ENCODE measurements around the gene ATG16L2.
"Not testable (repeated sequence)": the region's sequence is repeated elsewhere in the genome, so short reads cannot be mapped to it uniquely, and the experiment has no call there.

Gene ATG16L2

DNA sequence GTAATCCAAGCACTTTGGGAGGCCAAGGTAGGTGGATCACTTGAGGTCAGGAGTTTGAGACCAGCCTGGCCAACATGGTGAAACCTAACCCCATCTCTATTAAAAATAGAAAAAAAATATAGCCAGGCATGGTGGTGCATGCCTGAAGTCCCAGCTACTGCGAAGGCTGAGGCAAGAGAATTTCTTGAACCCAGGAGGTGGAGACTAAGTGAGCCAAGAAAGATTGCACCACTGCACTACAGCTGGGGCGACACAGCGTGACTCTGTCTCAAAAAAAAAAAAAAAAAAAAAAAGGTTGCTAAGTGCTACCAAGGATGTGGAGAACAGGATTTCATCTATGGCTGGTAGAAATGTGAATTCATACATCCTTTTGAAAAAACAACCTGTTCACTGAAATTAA is 36.6 kb downstream of the ATG16L2 start:
- TF ChIP-seq ZFX (IDR thresholded peaks at IDR 0.05) = no peak
- TF ChIP-seq, protein P1, sequence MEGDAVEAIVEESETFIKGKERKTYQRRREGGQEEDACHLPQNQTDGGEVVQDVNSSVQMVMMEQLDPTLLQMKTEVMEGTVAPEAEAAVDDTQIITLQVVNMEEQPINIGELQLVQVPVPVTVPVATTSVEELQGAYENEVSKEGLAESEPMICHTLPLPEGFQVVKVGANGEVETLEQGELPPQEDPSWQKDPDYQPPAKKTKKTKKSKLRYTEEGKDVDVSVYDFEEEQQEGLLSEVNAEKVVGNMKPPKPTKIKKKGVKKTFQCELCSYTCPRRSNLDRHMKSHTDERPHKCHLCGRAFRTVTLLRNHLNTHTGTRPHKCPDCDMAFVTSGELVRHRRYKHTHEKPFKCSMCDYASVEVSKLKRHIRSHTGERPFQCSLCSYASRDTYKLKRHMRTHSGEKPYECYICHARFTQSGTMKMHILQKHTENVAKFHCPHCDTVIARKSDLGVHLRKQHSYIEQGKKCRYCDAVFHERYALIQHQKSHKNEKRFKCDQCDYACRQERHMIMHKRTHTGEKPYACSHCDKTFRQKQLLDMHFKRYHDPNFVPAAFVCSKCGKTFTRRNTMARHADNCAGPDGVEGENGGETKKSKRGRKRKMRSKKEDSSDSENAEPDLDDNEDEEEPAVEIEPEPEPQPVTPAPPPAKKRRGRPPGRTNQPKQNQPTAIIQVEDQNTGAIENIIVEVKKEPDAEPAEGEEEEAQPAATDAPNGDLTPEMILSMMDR (conservative IDR thresholded peaks at IDR 0.05) = no peak
- no peak overlapping the region for H3K27ac ChIP-seq

DNA sequence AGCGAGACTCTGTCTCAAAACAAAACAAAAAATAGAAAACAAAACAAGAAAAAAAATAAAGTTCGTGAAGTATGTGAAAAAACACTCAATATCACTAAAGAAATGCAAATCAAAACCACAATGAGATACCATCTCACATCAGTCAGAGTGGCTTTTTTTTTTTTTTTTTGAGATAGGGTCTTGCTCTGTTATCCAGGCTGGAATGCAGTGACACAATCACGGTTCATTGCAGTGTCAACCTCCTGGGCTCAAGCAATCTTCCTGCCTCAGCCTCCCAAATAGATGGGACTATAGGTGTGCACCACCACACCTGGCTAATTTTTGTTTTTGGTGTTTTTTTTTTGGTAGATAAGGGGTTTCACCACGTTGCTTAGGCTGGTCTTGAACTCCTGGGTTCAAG is 37.5 kb downstream of the ATG16L2 start:
- no peak for TF ChIP-seq ZFX (IDR thresholded peaks at IDR 0.05)
- TF ChIP-seq, protein P1 (conservative IDR thresholded peaks at IDR 0.05) = no peak

DNA sequence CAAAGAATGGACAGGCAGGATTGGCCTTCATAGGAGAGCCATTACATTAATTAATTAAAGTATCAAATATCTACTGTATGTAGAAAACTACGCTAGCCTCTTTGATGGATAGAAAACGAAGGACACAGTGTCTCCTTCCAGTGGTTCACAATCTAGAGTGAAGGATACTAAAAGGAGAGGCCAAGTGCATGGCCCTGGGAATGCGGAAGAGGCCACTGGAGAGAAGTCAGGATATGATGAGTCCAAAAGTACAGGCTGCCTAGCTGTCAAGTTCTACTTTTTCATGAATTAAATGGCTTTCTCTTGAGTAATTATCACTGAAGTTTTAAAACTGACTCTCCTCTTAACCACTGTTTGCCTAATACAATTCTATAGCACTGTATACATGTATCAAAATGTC is 41.9 kb downstream of the ATG16L2 start:
- H3K27ac ChIP-seq = no peak overlapping the region
- TF ChIP-seq, protein P1 (conservative IDR thresholded peaks at IDR 0.05) = no peak
- TF ChIP-seq ZFX (IDR thresholded peaks at IDR 0.05) = no peak

More for the DNA sequence above, 37.5 kb downstream of the ATG16L2 start:
- H3K27ac ChIP-seq = no peak overlapping the region

DNA sequence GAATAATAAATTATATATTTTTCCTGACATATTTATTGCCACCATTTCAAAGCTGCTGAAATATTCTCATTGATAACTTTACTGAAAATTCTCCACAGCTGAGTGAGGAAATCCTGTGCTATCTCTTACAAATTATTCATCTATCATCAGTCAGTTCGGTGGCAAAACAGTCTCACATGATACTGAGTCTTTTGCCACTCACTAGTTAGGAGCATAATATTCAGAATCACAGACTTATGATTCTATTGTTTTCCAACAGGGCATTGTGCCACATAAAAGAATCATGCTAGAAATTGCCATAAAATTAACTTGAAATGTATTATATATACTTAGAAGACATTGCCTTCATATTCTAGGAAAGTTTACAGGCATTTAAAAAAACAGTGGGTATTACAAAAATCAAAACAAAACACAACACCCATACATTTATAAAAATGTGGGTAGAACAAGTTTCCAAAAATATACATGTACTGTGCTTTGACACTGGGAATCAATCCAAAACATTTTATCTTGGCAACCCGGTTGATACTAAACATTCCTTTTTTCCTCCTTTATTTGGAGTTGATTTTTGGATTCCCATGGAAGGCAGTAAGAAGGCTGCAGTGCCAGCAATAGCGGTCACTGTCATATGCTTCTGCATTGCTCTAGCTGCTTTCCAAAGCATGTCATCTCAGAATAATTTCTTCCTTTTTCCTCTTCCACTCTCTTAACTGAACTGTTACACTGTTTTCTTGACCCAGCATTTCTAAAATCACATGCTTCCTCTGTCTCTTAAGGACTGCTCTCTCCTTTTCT is 42.5 kb downstream of the ATG16L2 start:
- no peak overlapping the region for H3K27ac ChIP-seq
- TF ChIP-seq, protein P1 (conservative IDR thresholded peaks at IDR 0.05) = no peak; the same call in 1 of the 2 replicates
- TF ChIP-seq ZFX (IDR thresholded peaks at IDR 0.05) = no peak

DNA sequence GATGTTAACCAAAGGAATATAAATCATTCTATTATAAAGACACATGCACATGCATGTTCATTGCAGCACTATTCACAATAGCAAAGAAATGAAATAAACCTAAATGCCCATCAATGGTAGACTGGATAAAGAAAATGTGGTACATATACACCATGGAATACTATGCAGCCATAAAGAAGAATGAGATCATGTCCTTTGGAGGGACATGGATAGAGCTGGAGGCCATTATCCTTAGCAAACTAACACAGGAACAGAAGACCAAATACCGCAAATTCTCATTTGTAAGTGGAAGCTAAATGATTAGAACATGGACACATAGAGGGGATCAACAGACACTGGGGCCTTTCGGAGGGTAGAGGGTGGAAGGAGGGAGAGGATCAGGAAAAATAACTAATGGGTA is 44.1 kb downstream of the ATG16L2 start:
- not testable (repeated sequence) for H3K27ac ChIP-seq

DNA sequence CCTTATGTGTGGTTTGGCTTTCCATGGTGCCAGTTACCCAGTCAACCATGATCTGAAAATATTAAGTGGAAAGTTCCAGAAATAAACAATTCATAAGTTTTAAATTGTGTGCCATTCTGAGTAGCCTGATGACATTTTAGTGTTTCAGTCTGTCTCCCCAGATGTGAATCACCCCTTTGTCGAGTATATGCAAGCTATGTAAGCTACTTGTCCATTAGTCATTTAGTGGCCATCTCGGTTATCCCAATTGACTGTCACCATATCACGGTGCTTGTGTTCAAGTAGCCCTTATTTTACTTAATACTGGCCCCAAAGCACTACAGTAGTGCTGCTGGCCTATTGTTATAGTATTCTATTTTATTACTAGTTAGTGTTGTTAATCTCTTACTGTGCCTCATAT is 44.9 kb downstream of the ATG16L2 start:
- TF ChIP-seq, protein P1 (conservative IDR thresholded peaks at IDR 0.05) = no peak
- no peak for TF ChIP-seq ZFX (IDR thresholded peaks at IDR 0.05)
- no peak overlapping the region for H3K27ac ChIP-seq

DNA sequence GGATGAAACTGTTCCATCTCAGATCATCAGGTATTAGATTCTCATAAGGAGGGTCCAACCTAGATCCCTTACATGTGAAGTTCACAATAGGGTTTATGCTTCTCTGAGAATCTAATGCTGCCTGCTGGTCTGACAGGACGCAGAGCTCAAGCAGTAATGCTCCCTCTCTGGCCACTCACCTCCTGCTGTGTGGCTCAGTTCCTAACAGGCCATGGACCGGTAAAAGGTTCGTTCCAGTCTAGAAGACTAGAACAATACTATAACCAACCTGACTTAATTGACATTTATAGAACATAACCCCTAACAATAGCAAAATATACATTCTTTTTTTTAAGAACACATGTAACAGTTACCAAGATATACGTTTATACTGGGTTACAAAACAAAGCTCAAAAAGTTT is 45.8 kb downstream of the ATG16L2 start:
- no peak for TF ChIP-seq ZFX (IDR thresholded peaks at IDR 0.05)
- TF ChIP-seq, protein P1 (conservative IDR thresholded peaks at IDR 0.05) = no peak
- H3K27ac ChIP-seq = no peak overlapping the region

DNA sequence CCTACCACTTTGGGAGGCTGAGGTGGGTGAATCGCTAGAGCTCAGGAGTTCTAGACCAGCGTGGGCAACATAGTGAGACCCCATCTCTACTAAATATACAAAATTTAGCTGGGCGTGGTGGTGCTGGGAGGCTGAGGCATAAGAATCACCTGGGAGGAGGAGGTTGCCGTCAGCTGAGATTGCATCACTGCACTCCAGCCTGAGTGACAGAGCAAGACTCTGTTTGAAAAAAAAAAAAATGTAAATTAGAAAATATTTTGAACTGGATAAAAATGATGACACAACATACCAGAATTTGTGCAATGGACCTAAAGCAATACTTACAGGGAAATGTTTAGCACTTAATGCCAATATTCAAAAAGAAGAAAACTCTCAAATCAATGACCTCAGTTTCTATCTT is 46.4 kb downstream of the ATG16L2 start:
- TF ChIP-seq, protein P1 (conservative IDR thresholded peaks at IDR 0.05) = no peak
- no peak for TF ChIP-seq ZFX (IDR thresholded peaks at IDR 0.05)
- no peak overlapping the region for H3K27ac ChIP-seq
